Lower leg skin (tissue), 4 donors: ENCODE results near the gene CAMTA1. TPM values are rescaled to one million over a fixed set of nuclear protein-coding genes. Genes with fewer than 3 reads are reported as not detected.
"Not testable (repeated sequence)": the region's sequence is repeated elsewhere in the genome, so short reads cannot be mapped to it uniquely, and the experiment has no call there.

Source experiments
- DNase-seq, 2 donors: peaks; one replicate each; pipeline ENCODE4 v3.0.0-alpha.2; 2019; ENCODE audit warnings: low spot score in 2 of 2
- H3K4me3 ChIP-seq: fragments of 200-600 bp; sonication (generic); 2 replicates; pipeline ENCODE4 v1.5.1; 2017; ENCODE audit warnings: mild to moderate bottlenecking, low read depth; ENCODE audit not compliant: poor library complexity, severe bottlenecking
- POLR2A ChIP-seq, 2 donors: fragments of 450-650 bp; IDR thresholded peaks; one replicate each; pipeline ENCODE4 v1.6.1; 2016 to 2017; ENCODE audit warnings: antibody characterized with exemption in 2 of 2, mild to moderate bottlenecking in 1 of 2, moderate library complexity in 1 of 2
- WGBS, 2 donors: methylation state at CpG; one replicate each; pipeline ENCODE4 v1.1.5; 2018; 5-methylcytosine and 5-hydroxymethylcytosine counted together
- intact Hi-C: fragments of 100-400 bp; cut with DNase I; formaldehyde crosslinking; loops from one replicate; pipeline ENCODE4 v1.15.0; 2023; ENCODE audit warnings: low total_unique reads
- total RNA-seq, 4 donors: library from RNA; depleted of rRNA; stranded (reverse); fragments of >200 nt; gene quantifications; one replicate each; pipeline ENCODE4 v1.1.0, GENCODE V29; 2016
- TF ChIP-seq, protein P1 (sequence below), 3 donors: fragments of 450-650 bp; IDR thresholded peaks; one replicate each; pipeline ENCODE4 v1.5.1; 2016; ENCODE audit warnings: antibody characterized with exemption in 3 of 3, mild to moderate bottlenecking in 3 of 3, moderate library complexity in 2 of 3

The CAMTA1 gene
- total RNA-seq, 4 donors from 2014 or later, result 24.4 to 52.3 (median 32.9) TPM

- intact Hi-C loops, result no loop called here
- 61 to 67% methylated on average over 7 of the region's 7 CpGs for WGBS, 2 donors
- TF ChIP-seq, protein P1, sequence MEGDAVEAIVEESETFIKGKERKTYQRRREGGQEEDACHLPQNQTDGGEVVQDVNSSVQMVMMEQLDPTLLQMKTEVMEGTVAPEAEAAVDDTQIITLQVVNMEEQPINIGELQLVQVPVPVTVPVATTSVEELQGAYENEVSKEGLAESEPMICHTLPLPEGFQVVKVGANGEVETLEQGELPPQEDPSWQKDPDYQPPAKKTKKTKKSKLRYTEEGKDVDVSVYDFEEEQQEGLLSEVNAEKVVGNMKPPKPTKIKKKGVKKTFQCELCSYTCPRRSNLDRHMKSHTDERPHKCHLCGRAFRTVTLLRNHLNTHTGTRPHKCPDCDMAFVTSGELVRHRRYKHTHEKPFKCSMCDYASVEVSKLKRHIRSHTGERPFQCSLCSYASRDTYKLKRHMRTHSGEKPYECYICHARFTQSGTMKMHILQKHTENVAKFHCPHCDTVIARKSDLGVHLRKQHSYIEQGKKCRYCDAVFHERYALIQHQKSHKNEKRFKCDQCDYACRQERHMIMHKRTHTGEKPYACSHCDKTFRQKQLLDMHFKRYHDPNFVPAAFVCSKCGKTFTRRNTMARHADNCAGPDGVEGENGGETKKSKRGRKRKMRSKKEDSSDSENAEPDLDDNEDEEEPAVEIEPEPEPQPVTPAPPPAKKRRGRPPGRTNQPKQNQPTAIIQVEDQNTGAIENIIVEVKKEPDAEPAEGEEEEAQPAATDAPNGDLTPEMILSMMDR (IDR thresholded peaks at IDR 0.05), result no peak
- TF ChIP-seq POLR2A (IDR thresholded peaks at IDR 0.05), result no peak
- DNase-seq, result no peak
- no peak overlapping the region for H3K4me3 ChIP-seq
These were observed 133.8 kb downstream of the CAMTA1 start for GRCh38 chr1:6918925-6919511.

- 96% methylated on average over 5 of the region's 5 CpGs for WGBS, 2 donors
These were observed 136.3 kb downstream of the CAMTA1 start for GRCh38 chr1:6921506-6921905.

DNA sequence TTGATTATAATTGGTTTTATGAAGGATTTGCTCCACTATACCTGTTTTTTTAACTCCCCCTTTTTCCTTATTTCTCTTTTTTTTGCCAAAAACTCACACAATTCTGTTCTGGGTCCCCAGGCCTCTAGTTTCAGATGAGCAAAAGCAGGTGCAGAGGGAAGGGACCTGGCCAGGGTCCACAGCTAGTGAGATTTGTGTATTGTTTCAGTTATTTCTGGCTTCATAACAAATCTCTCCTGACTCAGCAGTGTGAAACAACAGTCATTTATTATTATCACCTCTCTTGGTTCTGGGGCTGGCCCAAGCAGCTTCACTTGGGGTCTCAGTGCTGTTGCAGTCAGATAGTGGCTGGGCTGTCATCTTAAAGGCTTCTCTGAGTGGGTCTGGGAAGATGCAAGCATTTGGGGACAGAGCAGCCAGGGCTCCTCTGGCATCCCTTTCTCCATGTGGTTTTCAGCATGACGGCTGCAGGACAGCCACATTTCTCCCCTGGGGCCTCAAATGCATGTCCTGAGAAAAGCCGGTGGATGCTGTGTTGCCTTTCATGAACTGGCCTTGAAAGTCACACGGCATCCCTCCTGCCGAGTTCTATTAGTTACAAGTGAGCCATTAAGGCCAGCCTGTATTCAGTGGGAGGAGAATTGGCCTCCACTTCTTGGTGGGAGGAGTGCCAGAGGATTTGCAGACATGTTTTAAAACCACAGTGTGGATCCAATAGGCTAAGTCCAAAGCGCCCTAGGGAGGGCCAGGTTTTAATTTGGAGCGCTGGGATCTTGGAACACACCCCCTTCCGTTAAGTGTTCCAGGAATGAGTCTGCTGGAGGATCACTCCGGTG, 137.1 kb downstream of the CAMTA1 start:
- WGBS, 2 donors, result 19% methylated on average over 7 to 8 of the region's 8 CpGs
- intact Hi-C loops, result no loop called here
- peak; percentile 37 to 85 for DNase-seq

More at GRCh38 chr1:6921506-6921905, 136.3 kb downstream of the CAMTA1 start:
- DNase-seq, intact Hi-C loops, H3K4me3 ChIP-seq: not testable (repeated sequence)

GRCh38 chr1:6923012-6923411, 137.8 kb downstream of the CAMTA1 start:
- TF ChIP-seq, protein P1 (IDR thresholded peaks at IDR 0.05), result no peak
- no peak for TF ChIP-seq POLR2A (IDR thresholded peaks at IDR 0.05)
- WGBS, 2 donors, result 65% methylated on average over 5 of the region's 5 CpGs
- no peak overlapping the region for H3K4me3 ChIP-seq
- intact Hi-C loops, result no loop called here
- peak in 1 of 2 donors; percentile 70 for DNase-seq

More for the DNA sequence above, 137.1 kb downstream of the CAMTA1 start:
- no peak overlapping the region for H3K4me3 ChIP-seq
- TF ChIP-seq POLR2A (IDR thresholded peaks at IDR 0.05), result no peak
- TF ChIP-seq, protein P1 (IDR thresholded peaks at IDR 0.05), result no peak

DNA sequence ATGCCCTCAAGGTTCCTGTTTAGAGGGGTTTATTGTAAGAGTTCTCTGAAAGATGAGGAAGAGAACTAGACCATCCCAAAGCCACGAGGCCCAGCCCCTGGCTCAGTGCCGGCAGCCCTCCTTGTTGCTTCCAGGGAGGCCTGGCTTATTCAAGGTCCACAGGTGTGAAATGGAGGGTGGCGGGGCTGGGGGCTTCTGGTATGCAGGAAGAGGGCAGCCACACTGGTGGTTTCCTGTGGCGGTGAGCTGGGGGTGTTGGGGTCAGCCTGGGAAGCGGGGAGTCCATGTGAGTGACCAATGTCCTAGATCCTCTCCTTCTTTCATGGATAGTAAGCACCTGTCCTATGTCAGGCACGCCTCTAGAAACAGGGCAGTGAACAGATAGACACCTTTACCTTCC, 138.2 kb downstream of the CAMTA1 start:
- no peak overlapping the region for H3K4me3 ChIP-seq
- no peak for DNase-seq
- TF ChIP-seq, protein P1 (IDR thresholded peaks at IDR 0.05), result no peak
- no peak for TF ChIP-seq POLR2A (IDR thresholded peaks at IDR 0.05)
- intact Hi-C loops, result no loop called here
- WGBS, 2 donors, result 81 to 82% methylated on average over 6 of the region's 6 CpGs
